ENCODE measurements around the gene ALDH16A1. TPM values are rescaled to one million over a fixed set of nuclear protein-coding genes. Genes with fewer than 3 reads are reported as not detected.

The ALDH16A1 gene
- total RNA-seq, 1 experiment from 2014 or later: 40.9 TPM

- intact Hi-C loops (cut with micrococcal nuclease; ENCODE audit: unreplicated experiment): no loop called here
- H3F3A ChIP-seq (ENCODE audit: insufficient read depth, low read depth): peaks cover 34% of the 10 kb centered on the region
- no peaks in the 10 kb centered on the region for H3K9me3 ChIP-seq (ENCODE audit: insufficient read depth, low read depth)
- DNase-seq: peak; percentile 60 to 79
- H3K4me3 ChIP-seq: peak within 1 kb of the TSS; percentile 98
- H3K4me2 ChIP-seq: peak within 1 kb of the TSS; percentile 94
- no TSS peak for BruUV-seq (replicated peaks)
- no peaks in the 10 kb centered on the region for H3K36me3 ChIP-seq (ENCODE audit: low read depth)
- no peaks in the 10 kb centered on the region for H4K20me1 ChIP-seq (ENCODE audit: insufficient read depth)
- 0 out of 2 replicates have a peak, but pooled peaks cover 3% of the 10 kb centered on the region for H3K4me1 ChIP-seq (replicated peaks; ENCODE audit: insufficient read depth)
- no peaks in the 10 kb centered on the region for H3K9me2 ChIP-seq (ENCODE audit: insufficient read depth)
- POLR2A ChIA-PET (ENCODE audit: unreplicated experiment): interaction anchor here (0.6 to 0.7 kb wide), 2 partner anchors 12 to 322 kb away, joined by 3 read pairs; no protein-coding TSS in a partner anchor
- no peak for TF ChIP-seq EZH2 (IDR thresholded peaks at IDR 0.05; ENCODE audit: low read depth)
- TF ChIP-seq CTCF (conservative IDR thresholded peaks at IDR 0.05): peak; percentile 99
- 0 out of 2 replicates have a peak, but pooled peaks cover 4% of the 10 kb centered on the region for H3K27me3 ChIP-seq (ENCODE audit: insufficient read depth, low read depth)
- no peak within 1 kb of the TSS for H3K27ac ChIP-seq
- CTCF ChIA-PET: no interaction called here
- H2AFZ ChIP-seq: peak within 1 kb of the TSS; percentile 98
- no peaks in the 10 kb centered on the region for H3K79me2 ChIP-seq (ENCODE audit: low read depth)
Observed at GRCh38 chr19:49473868-49474541, 21.0 kb downstream of the ALDH16A1 start, which contains the start of gene FLT3LG. Gene FLT3LG (plus strand): TSS chr19:49474215. CDS start chr19:49474640, 425 bp downstream.

- no peaks in the 10 kb centered on the region for H4K20me1 ChIP-seq (ENCODE audit: insufficient read depth)
- peak overlapping the region; percentile 98 for H2AFZ ChIP-seq
- no peaks in the 10 kb centered on the region for H3K36me3 ChIP-seq (ENCODE audit: low read depth)
- peak overlapping the region; percentile 98 for H3K4me3 ChIP-seq
- peak overlapping the region; percentile 94 for H3K4me2 ChIP-seq
- DNase-seq: no peak
- POLR2A ChIA-PET (ENCODE audit: unreplicated experiment): no interaction called here
- H3K27me3 ChIP-seq (ENCODE audit: insufficient read depth, low read depth): 0 out of 2 replicates have a peak, but pooled peaks cover 4% of the 10 kb centered on the region
- peaks cover 31% of the 10 kb centered on the region for H3F3A ChIP-seq (ENCODE audit: insufficient read depth, low read depth)
- CTCF ChIA-PET: no interaction called here
- intact Hi-C loops (cut with micrococcal nuclease; ENCODE audit: unreplicated experiment): no loop called here
- no peak for TF ChIP-seq CTCF (conservative IDR thresholded peaks at IDR 0.05)
- TF ChIP-seq EZH2 (IDR thresholded peaks at IDR 0.05; ENCODE audit: low read depth): no peak
- BruUV-seq (replicated peaks): no TSS peak
- H3K4me1 ChIP-seq (replicated peaks; ENCODE audit: insufficient read depth): 0 out of 2 replicates have a peak, but pooled peaks cover 3% of the 10 kb centered on the region
- H3K9me2 ChIP-seq (ENCODE audit: insufficient read depth): no peaks in the 10 kb centered on the region
- no peak overlapping the region for H3K27ac ChIP-seq
- H3K9me3 ChIP-seq (ENCODE audit: insufficient read depth, low read depth): no peaks in the 10 kb centered on the region
- H3K79me2 ChIP-seq (ENCODE audit: low read depth): no peaks in the 10 kb centered on the region
Observed at GRCh38 chr19:49474542-49474924, 21.5 kb downstream of the ALDH16A1 start.

GRCh38 chr19:49475191-49475917 is 22.3 kb downstream of the ALDH16A1 start:
- Histone ChIP-seq H3K4me2 (no peak overlapping the region), H3K27ac (no peak overlapping the region), H4K20me1 (ENCODE audit: insufficient read depth) (no peaks in the 10 kb centered on the region), H3K27me3 (ENCODE audit: insufficient read depth, low read depth) (0 out of 2 replicates have a peak, but pooled peaks cover 4% of the 10 kb centered on the region), H3F3A (ENCODE audit: insufficient read depth, low read depth) (peaks cover 31% of the 10 kb centered on the region), H3K4me1 (replicated peaks; ENCODE audit: insufficient read depth) (0 out of 2 replicates have a peak, but pooled peaks cover 3% of the 10 kb centered on the region), H3K4me3 (no peak overlapping the region), H2AFZ (no peak overlapping the region), H3K36me3 (ENCODE audit: low read depth) (no peaks in the 10 kb centered on the region), H3K79me2 (ENCODE audit: low read depth) (no peaks in the 10 kb centered on the region), H3K9me2 (ENCODE audit: insufficient read depth) (no peaks in the 10 kb centered on the region), H3K9me3 (ENCODE audit: insufficient read depth, low read depth) (no peaks in the 10 kb centered on the region)
- DNase-seq: no peak
- no TSS peak for BruUV-seq (replicated peaks)
- intact Hi-C loops (cut with micrococcal nuclease; ENCODE audit: unreplicated experiment): no loop called here
- TF ChIP-seq CTCF (conservative IDR thresholded peaks at IDR 0.05): no peak
- no peak for TF ChIP-seq EZH2 (IDR thresholded peaks at IDR 0.05; ENCODE audit: low read depth)
- ChIA-PET POLR2A (ENCODE audit: unreplicated experiment) (no interaction called here), CTCF (no interaction called here)
